ENCODE results near the gene ADO.

ADO gene

DNA sequence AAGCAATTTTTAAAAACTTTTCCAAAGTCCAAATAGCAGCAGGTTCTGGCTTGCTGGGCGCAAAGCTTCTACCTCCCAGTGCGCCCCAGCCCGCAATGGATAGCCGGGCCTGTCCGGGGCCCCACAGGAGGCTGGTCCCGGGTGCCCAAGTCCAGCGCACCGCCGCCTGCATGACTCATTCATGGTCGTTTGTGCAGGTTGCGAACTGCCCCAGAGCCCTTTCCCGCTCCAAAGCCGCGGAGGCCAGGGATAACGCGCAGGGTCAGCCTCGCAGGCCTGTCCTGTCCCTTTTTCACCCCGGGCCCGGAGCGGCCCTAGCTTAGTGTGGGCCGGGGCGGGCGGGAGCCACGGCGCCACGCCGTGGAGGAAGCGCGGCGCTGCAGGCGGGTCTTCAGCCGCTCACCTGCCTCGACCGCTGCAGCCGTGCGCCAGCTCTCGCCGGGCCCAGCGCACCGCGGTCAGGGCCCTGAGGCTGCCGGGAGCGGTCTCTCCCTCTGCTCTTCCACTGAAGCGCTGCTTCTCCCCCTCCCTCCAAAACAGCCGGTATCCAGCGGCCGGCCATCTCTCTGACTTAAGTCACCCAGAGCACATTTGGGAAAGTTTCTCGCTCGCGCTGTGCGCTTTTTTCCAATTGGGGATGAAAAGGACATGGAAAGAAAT, 13.4 kb downstream of the ADO start:
- peak; percentile 72 for DNase-seq (ENCODE audit: low spot score)

DNA sequence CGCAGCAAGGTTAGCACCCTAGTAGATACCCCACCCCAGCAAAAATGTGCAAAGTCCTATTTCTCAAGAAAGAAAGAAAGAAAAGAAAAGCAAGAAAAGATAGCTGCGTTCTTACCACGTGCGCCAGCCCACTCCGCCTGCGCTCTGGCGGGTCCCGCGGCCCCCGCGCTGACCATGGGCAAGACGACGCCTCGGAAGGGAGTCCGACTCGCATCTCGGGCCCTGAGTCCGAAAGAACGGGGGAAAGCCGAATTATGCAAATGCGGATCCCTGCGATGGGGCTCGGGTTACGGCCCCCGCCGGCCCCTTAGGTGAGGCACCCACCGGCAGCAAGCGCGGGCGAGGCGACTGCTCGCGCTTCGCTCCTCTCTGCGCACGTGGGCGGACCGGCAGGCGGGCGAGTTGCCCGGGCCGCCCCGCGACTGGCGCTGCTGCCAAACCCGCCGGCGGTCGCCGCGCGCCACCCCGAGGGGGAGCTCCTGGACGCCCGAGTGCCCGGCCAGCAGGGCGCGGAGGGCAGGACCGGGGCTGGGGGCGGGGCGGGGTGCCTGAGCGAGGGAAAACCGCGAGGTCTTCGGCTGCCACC, 14.0 kb downstream of the ADO start:
- DNase-seq (ENCODE audit: low spot score), result no peak

DNA sequence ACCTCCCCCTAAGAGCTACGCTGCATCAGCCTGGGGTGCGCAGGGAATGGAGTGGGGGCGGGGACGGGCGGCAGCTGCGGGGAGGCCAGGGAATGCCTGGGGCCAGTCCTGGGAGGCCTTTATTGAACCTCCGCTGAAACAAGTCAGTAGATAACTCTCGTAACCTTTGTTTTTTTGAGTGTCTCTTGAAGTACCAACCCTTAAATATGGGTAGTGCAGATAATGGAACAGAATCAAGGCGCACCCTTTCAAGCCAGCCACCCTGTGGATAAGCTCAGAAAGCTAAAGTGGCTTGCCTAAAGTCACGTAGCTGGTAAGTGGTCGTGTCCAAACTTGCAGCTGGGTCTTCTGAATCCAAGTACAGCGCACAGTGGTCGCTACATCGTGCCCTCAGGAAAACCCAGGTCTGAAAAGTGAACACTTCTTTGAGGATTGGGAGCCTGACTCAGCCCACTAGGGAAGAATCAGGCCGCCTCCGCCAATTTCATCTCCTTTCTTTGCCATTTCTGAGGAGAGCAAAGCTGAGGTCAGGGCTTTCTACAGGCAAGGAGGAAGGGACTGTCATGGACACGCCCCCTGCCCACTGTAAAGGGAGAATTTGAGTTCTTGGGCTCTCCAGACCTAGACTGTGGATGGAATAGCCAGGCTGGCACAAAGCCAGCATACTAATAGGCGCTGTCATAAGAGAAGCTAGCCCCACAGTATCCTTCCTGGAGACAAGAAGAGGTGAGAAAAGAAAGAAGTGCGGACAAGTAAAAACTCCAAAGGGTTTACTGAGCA, 14.8 kb downstream of the ADO start:
- no peak for DNase-seq (ENCODE audit: low spot score)

DNA sequence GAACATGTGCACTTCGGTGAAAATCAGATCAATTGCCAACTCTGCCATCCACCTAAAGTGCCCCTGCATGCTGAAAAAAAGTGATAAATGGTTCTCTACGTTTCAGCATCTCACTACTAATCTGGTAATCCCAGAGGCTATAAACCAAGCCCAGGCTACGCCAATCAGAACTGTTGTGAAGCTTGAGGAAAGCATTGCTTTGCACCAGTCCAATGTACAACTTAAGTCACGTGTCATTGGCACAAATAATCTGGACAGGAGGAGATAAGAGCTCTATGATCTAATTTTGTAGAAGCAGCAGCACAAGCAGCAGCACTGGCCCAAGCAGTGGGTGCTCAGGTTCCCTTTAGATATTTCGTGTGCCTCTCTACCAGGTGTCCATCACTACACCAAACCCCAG, 16.1 kb downstream of the ADO start:
- no peak for DNase-seq (ENCODE audit: low spot score)

DNA sequence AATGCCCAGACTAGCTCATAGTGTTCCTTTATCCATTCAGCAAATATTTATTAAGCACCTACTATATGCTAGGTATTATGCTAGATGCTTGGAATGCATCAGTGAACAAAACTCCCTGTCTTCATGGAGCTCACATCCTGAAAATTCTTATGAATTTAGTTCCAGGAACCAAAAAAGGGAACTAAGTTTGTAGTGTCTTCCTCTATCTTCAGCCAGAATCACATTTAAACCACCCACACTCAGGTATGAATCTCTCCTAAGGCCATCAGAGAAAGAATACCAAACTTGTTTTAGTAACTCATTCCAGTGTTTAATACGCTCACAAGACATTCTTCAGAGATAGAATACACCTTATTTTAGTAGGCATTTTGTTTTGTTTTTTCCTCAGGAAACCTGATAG, 21.8 kb downstream of the ADO start:
- no peak for DNase-seq (ENCODE audit: low spot score)

DNA sequence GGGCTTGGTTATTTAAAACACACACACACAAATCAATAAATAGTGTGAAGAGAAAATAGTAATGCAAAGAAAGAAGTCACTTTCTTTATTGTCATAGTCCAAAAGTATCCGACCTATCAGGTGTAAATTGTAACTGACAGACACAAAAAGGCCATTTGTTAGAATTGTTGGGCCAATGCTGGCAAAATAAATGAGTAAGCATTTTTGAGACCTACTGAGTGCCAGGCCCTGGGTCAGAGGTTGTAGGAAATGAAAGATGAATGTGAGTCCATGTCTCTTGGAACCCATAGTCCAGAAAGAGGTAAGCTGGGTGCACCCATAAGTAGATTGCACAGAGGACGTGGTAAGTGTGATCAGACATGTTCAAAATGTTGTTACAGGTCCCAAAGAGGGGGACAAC, 25.1 kb downstream of the ADO start:
- DNase-seq (ENCODE audit: low spot score), result no peak

DNA sequence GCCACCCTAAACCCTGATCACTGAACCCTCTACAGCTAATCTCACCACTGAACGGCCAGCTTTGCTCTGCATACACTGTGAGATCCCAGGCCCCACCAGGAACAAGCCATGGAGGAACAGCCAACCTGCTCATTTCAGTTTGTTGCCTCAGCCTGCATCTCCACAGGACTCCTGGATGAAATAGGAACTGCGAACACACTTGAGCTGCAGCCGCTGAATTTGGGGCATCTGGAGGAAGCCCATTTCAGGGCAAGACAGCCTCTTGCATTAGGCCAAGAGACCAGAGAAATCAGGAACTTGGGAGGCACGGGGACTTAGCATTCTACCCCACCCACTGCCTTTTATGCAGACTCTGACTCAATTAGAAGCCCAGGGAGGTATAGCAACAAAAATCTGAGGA, 26.2 kb downstream of the ADO start:
- DNase-seq (ENCODE audit: low spot score), result no peak

DNA sequence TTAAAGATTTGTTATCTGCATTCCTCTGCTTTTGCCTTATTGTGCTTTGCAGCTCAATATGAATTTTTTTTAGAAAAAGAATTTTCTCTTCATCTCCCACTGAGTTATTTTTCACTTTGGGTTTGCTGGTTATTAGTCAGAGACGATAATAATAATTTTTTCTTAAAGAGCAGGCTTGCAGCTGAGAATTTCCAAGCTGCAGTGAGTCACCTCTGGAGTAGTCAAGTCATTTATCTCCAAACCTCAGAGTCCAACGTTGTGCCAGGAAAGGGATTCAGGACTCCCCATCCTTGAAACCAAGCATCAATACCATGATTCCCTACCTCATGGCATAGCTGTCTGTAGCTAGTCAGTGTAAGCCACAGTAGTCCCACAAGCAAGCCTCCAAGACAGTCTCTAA, 26.8 kb downstream of the ADO start:
- no peak for DNase-seq (ENCODE audit: low spot score)

DNA sequence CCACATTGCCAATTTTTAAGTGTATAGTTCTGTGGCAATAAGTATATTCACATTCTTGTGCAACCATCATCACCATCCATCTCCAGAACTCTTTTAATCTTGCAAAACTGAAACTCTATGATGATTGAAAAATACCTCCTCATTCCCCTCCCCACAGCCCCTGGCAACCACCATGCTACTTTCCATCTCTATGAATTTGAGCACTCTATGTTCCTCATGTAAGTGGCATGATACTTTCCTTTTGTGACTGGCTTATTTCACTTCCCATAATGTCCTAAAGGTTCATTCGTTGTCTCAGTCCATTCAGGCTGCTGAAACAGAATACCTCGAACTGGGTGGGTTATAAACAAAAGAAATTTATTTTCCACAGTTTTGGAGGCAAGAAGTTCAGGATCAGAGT, 35.1 kb downstream of the ADO start:
- no peak for DNase-seq (ENCODE audit: low spot score)

DNA sequence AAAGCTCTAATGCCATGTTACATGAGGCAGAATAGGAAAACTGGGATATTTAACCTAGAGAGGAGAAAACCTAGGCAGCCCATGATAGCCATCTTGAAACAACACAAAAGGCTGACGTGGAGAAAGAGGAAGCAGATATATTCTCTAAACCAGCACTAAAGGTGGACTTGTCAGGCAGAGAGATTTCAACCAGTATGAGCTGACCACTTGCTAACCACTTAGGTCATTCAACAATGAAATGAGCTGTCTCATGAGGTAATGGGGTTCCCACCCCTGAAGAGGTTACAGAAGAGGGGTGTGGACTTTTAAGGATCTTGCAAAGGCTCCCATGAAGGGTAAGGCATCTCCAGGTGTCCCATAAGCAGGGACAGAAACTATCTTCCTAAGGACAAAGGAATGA, 38.5 kb downstream of the ADO start:
- DNase-seq (ENCODE audit: low spot score), result no peak

DNA sequence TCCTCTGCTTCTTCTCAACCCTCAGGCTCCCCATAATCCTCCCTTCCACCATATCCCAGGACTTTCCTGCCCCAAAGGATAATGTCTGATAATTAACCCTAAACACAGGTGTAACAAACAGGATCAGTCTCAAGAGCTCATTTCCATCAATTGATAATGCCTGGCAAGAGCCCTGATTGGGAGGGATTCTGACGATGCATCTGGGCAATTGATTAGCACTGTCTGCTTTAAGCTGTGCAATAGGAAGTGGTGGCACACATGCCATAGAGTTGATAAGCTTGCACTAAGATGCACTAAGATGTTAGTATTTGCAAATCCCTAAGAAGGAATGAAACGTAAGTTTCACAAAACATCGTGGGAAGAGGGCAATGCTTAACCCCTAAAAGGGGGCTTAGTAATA, 39.1 kb downstream of the ADO start:
- DNase-seq (ENCODE audit: low spot score), result no peak

DNA sequence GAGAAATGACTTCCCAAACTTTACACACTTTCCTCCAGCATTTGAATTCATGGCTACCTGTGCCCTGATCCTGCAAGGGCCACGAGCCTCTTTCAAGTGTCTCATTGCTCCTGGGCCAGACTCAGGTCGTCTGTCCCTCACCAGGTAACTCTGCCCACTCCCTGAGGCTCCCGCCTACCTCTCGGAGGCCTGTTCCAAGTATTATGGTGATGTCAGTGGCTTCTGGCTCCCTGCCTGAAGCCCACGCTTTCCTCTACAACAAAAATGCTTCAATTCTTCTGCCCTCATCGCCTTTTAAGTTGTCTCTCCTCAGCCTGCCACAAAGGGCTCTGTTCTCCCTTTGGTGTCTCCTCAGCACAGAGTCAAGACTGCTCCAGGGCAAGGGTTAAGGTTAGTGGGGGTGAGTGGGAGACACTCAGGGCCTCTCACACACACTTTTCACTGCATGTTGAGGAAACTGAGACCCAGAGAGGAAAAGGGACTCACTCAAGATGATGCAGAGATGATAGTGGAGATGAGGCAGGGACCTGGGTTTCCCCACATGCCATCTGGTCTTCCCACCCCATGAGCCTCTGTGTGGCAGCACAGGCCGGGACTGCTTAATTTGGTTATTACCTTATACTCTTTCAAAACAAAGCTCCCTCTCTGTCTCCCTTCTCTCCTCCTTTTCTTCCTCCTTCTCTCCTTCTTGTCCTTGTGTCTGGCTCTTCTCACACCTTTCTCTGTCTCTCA, 39.9 kb downstream of the ADO start:
- DNase-seq (ENCODE audit: low spot score), result no peak

DNA sequence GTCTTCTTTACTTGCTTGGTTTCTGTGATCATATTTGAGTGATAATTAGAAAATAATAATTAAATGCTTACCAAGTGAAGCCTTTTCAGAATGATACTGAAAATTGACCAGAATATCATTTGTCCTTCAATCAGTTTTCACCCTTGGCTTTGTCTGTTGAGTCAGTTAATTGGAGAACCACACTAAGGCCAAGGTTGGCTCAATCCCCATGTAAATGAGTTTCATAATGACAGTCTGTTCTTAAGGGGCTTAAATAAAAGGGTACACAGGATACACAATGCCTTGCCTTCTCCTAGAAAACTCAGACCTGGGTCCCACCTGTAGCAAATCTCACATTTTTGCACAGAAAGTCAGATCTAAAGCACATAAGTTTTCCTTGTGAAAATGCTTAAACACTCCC, 42.9 kb downstream of the ADO start:
- no peak for DNase-seq (ENCODE audit: low spot score)

DNA sequence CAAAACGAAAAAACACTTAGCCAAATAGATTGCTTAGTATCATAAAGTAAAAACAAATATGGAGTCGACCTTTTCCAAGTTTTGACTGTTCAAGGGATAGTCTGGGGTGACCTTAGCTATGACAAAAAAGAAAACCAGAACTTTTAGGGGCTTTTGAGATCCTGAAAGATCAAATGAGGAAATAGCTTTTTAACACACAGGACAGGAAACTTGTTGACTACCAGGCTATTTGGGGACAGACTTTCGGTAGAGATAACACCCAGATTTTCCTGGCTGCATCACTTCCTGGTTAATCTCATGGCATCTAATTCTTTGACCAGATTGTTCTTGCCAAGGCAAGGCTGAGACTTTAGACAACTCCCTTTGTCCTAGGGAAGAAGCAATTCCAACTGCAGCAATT, 46.1 kb downstream of the ADO start:
- peak; percentile 42 for DNase-seq (ENCODE audit: low spot score)

DNA sequence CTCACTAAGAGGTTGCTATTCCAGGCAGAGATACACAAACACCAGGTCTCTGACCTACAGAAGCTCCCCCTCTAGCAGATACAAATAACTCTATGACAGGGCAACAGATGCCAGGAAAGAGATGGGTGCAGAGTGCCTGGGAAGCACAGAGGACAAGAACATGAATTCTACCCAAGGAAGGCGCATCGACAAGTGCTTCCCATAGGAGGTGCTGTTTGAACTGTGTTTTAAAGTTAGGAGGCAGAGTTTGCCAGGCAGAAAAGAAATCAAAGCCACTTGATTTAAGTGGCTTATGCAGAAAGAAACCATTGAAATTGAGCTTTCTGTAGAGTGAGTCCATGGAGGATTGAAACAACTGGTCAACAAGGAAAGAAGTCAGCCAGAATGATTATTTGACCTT, 46.9 kb downstream of the ADO start:
- DNase-seq (ENCODE audit: low spot score), result no peak

DNA sequence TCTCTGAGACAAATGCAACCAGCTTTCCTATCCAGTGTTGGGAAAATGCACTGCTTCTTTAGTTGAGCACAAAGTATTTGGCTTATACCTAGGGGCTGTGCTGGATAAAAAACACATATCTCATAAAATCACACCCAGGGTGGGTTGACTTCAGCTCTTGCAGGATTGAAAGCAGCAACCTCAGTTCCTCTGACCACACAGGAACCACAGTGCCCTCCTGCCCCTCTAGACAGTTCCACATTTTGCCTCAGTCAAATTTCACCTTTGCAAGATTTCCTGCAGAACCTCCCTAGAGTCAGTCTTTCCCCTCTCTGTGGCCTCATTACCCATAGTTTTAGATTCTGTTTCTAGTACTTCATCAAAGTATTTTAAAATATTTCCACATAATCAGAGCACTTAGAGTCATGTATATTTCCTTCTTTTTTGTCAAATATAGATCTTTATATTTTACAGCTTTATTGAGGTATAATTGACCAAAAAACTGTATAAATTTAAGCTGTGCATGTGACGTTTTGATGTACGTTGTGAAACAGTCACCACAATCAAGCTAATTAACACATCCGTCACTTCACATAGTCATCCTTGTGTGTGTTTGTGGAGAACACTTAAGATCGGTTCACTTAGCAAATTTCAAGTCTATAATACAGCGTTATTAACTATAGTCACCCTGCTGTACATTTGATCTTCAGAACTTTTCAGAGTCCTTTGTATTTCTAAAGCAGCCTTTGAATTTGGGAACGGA, 48.6 kb downstream of the ADO start:
- no peak for DNase-seq (ENCODE audit: low spot score)

DNA sequence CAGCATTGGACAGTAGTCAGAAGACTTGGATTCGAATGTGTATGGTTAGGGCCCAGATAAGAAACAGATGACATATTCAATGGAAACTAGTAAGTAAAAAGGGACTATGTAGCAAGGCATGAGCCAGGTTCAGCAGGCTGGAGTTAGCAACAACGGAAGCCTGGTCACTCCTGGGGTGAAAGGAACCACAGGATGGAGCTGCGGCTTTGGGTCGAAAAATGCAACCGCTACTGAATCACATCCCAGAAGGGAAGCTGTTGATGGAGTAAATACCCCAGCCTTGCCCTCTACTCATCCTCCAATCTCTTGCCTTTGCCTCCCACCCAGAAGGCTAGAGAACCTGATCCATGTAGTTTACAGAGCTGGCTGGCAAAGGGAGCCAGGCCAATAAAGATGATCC, 49.2 kb downstream of the ADO start:
- DNase-seq (ENCODE audit: low spot score), result no peak

DNA sequence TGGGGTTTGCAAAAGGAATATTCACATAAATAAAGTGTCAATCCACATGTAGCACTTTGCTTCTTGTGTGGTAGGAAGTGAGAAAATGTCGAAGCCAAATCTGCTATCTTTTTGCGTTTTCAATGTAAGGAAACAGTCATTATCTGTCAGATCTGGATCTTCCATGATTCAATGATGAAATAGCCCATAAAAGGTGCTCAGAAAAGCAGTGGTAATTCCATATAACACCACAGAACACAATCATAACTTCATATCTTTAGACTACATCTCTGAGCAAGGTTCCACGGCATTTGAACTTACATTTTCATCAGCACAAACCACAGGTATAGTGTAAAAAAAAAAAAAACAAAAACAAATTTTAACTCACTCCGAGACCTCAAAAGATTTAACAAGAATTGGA, 51.5 kb downstream of the ADO start:
- DNase-seq (ENCODE audit: low spot score), result no peak

All from globus pallidus (tissue), 1 donor.